ENCODE results near the gene C4orf33. TPM values are rescaled to one million over a fixed set of nuclear protein-coding genes. Genes with fewer than 3 reads are reported as not detected.
"Not testable (repeated sequence)": the region's sequence is repeated elsewhere in the genome, so short reads cannot be mapped to it uniquely, and the experiment has no call there.

The C4orf33 gene
- 10 to 100 TPM; 12.5 to 17.7 (median 14.8) TPM for polyA plus RNA-seq (ENCODE audit: insufficient read length in 4 of 4)

GRCh38 chr4:129095811-129096454 lies at the start of gene C4orf33:
C4orf33 (plus strand) TSS chr4:129096152; CDS start chr4:129102611, 6,459 bp downstream.
- DNase-seq (ENCODE audit: low read depth in 4 of 4, low spot score in 3 of 4), result peak; percentile 48 to 65 (median 57)

GRCh38 chr4:129059028-129059427 lies 36.9 kb upstream of the C4orf33 start:
- DNase-seq (ENCODE audit: low read depth in 4 of 4, low spot score in 3 of 4), result no peak

- no peak for DNase-seq (ENCODE audit: low read depth in 4 of 4, low spot score in 3 of 4)
These were observed 33.4 kb upstream of the C4orf33 start for GRCh38 chr4:129062580-129062979.

GRCh38 chr4:129063640-129064039 lies 32.3 kb upstream of the C4orf33 start:
- DNase-seq (ENCODE audit: low read depth in 4 of 4, low spot score in 3 of 4), result no peak

- DNase-seq (ENCODE audit: low read depth in 4 of 4, low spot score in 3 of 4), result no peak
These were observed 31.2 kb upstream of the C4orf33 start for GRCh38 chr4:129064717-129065116.

GRCh38 chr4:129069537-129069936 lies 26.4 kb upstream of the C4orf33 start:
- not testable (repeated sequence) for DNase-seq (ENCODE audit: low read depth in 4 of 4, low spot score in 3 of 4)

- DNase-seq (ENCODE audit: low read depth in 4 of 4, low spot score in 3 of 4), result no peak
These were observed 18.6 kb upstream of the C4orf33 start for GRCh38 chr4:129077326-129077725.

- DNase-seq (ENCODE audit: low read depth in 4 of 4, low spot score in 3 of 4), result no peak
These were observed 15.8 kb upstream of the C4orf33 start for GRCh38 chr4:129080129-129080528.

- no peak for DNase-seq (ENCODE audit: low read depth in 4 of 4, low spot score in 3 of 4)
These were observed 13.7 kb upstream of the C4orf33 start for GRCh38 chr4:129082302-129082701.

GRCh38 chr4:129085472-129085871 lies 10.5 kb upstream of the C4orf33 start:
- no peak for DNase-seq (ENCODE audit: low read depth in 4 of 4, low spot score in 3 of 4)

- no peak for DNase-seq (ENCODE audit: low read depth in 4 of 4, low spot score in 3 of 4)
These were observed 8.4 kb upstream of the C4orf33 start for GRCh38 chr4:129087516-129087915.

GRCh38 chr4:129092631-129093190 lies 3.2 kb upstream of the C4orf33 start:
- peak in 1 of 4 donors; percentile 16 for DNase-seq (ENCODE audit: low read depth in 4 of 4, low spot score in 3 of 4)

- DNase-seq (ENCODE audit: low read depth in 4 of 4, low spot score in 3 of 4), result peak; percentile 96 to 98 (median 98)
These were observed 2.6 kb upstream of the C4orf33 start, which contains the start of gene SCLT1 for GRCh38 chr4:129093191-129093920. SCLT1 (minus strand) TSS chr4:129093539; CDS start chr4:129093103, 436 bp downstream.

GRCh38 chr4:129094347-129094746 lies 1.6 kb upstream of the C4orf33 start:
- no peak for DNase-seq (ENCODE audit: low read depth in 4 of 4, low spot score in 3 of 4)

- no peak for DNase-seq (ENCODE audit: low read depth in 4 of 4, low spot score in 3 of 4)
These were observed 2.6 kb downstream of the C4orf33 start for GRCh38 chr4:129098531-129099001.

- no peak for DNase-seq (ENCODE audit: low read depth in 4 of 4, low spot score in 3 of 4)
These were observed 14.2 kb downstream of the C4orf33 start for GRCh38 chr4:129109965-129110824.

- DNase-seq (ENCODE audit: low read depth in 4 of 4, low spot score in 3 of 4), result no peak
These were observed 15.0 kb downstream of the C4orf33 start for GRCh38 chr4:129110931-129111330.

- no peak for DNase-seq (ENCODE audit: low read depth in 4 of 4, low spot score in 3 of 4)
These were observed 16.0 kb downstream of the C4orf33 start for GRCh38 chr4:129111919-129112318.

GRCh38 chr4:129113434-129113833 lies 17.5 kb downstream of the C4orf33 start:
- DNase-seq (ENCODE audit: low read depth in 4 of 4, low spot score in 3 of 4), result no peak

GRCh38 chr4:129113919-129114318 lies 18.0 kb downstream of the C4orf33 start:
- no peak for DNase-seq (ENCODE audit: low read depth in 4 of 4, low spot score in 3 of 4)

All from right renal pelvis (tissue), 4 donors.